GM12872 (cell line): ENCODE measurements around the gene CXCR4.

Experiments used
- CTCF ChIP-seq: IDR thresholded peaks from 3 replicates; pipeline ENCODE4 v1.5.1; 2011; ENCODE audit warnings: low read depth, mild to moderate bottlenecking, low read length, moderate library complexity; ENCODE audit not compliant: insufficient read depth

Gene CXCR4

GRCh38 chr2:136146564-136146963, 28.6 kb upstream of the CXCR4 start:
- no peak for TF ChIP-seq CTCF

- TF ChIP-seq CTCF = no peak
Observed at GRCh38 chr2:136143603-136144451, 25.9 kb upstream of the CXCR4 start.

- TF ChIP-seq CTCF = no peak
Observed at GRCh38 chr2:136141510-136142149, 23.7 kb upstream of the CXCR4 start.

GRCh38 chr2:136139631-136140030, 21.7 kb upstream of the CXCR4 start:
- TF ChIP-seq CTCF = no peak

- no peak for TF ChIP-seq CTCF
Observed at GRCh38 chr2:136137982-136138381, 20.0 kb upstream of the CXCR4 start.

GRCh38 chr2:136136931-136137330, 19.0 kb upstream of the CXCR4 start:
- no peak for TF ChIP-seq CTCF

GRCh38 chr2:136135921-136136906, 18.3 kb upstream of the CXCR4 start:
- TF ChIP-seq CTCF = no peak
